Kidney (tissue), 14 donors: Measurements from ENCODE around the gene TMEM40. TPM values are rescaled to one million over a fixed set of nuclear protein-coding genes. Genes with fewer than 3 reads are reported as not detected.

ENCODE experiments used
- DNase-seq, 5 donors: peaks; one replicate each; pipeline ENCODE4 v3.0.0-alpha.2; 2013 to 2020
- FAIRE-seq: peaks from 2 replicates; lab custom pipeline; 2012; peaks lifted over from hg19 to GRCh38; lab: Jason Lieb, UNC
- H3K27ac ChIP-seq, 2 donors: one replicate each; pipeline ENCODE4 v1.7.0; 2013; ENCODE audit warnings: low read depth in 2 of 2, low read length in 2 of 2, inconsistent platforms in 1 of 2
- H3K27me3 ChIP-seq: one replicate; pipeline ENCODE4 v1.7.1; 2013; ENCODE audit warnings: low read length, inconsistent platforms; ENCODE audit not compliant: control insufficient read depth, insufficient read depth
- H3K36me3 ChIP-seq, 3 donors: one replicate each; pipeline versions ENCODE4 v1.7.0 to v1.7.1; 2013; ENCODE audit warnings: low read length in 3 of 3, control low read depth in 1 of 3, inconsistent platforms in 1 of 3; ENCODE audit not compliant: insufficient read depth in 3 of 3, control insufficient read depth in 2 of 3
- H3K4me1 ChIP-seq, 3 donors: one replicate each; pipeline versions ENCODE4 v1.7.0 to v1.7.1; 2013; ENCODE audit warnings: low read length in 3 of 3, inconsistent platforms in 1 of 3, low read depth in 1 of 3; ENCODE audit not compliant: control insufficient read depth in 2 of 3, insufficient read depth in 2 of 3
- H3K4me3 ChIP-seq, 3 donors: one replicate each; pipeline versions ENCODE4 v1.7.0 to v1.8.1; 2013; ENCODE audit warnings: low read length in 3 of 3, control low read depth in 1 of 3, inconsistent platforms in 1 of 3
- H3K9ac ChIP-seq, 3 donors: one replicate each; pipeline versions ENCODE4 v1.7.0 to v1.7.1; 2013; ENCODE audit warnings: low read length in 3 of 3, control low read depth in 1 of 3, inconsistent platforms in 1 of 3
- H3K9me3 ChIP-seq, 3 donors: one replicate each; pipeline versions ENCODE4 v1.7.0 to v1.7.1; 2013; ENCODE audit warnings: low read length in 3 of 3, control low read depth in 1 of 3, inconsistent platforms in 1 of 3; ENCODE audit not compliant: control insufficient read depth in 2 of 3, insufficient read depth in 1 of 3
- CTCF ChIP-seq: IDR thresholded peaks from 3 replicates; pipeline ENCODE4 v1.5.1; 2012; ENCODE audit warnings: mild to moderate bottlenecking, moderate library complexity, borderline replicate concordance; ENCODE audit not compliant: insufficient read depth; ENCODE audit errors: extremely low read depth
- intact Hi-C: fragments of 100-400 bp; cut with DNase I; formaldehyde crosslinking; loops from one replicate; pipeline ENCODE4 v1.11.1; 2022
- polyA plus RNA-seq: library from polyadenylated mRNA; stranded (reverse); fragments of 350-450 nt; fragmentation: Illumina TruSeq; extraction: RNeasy Lipid Tissue Mini Kit (QIAGEN cat#74804); gene quantifications from one replicate; pipeline ENCODE4 v1.2.3, GENCODE V29; 2014; ENCODE audit warnings: low read depth, low replicate concordance; ENCODE audit not compliant: insufficient read depth
- total RNA-seq: library from RNA; stranded (reverse); fragmentation: NEBNext Ultra II Directional; extraction: Animal tissue kit (Norgen Biotek cat#: 25700); gene quantifications from one replicate; pipeline ENCODE4 v1.2.1, GENCODE V29; 2021
- donor health status: control.
- donor health status: control.
- donor health status: control.
- donor health status: control.
- donor health status: control.
- donor health status: DM: yes; HTN: yes; CAD: no.
- donor health status: Normal renal cell carcinoma (clear cell type).

The TMEM40 gene
- total and polyA plus RNA-seq, 2 donors from 2014 or later, result 0.52 TPM; not detected in 1

- Histone ChIP-seq H3K27me3 (no peaks in the 10 kb centered on the region), H3K27ac (no peak overlapping the region), H3K36me3 (no peaks in the 10 kb centered on the region), H3K4me3 (no peak overlapping the region), H3K9ac (no peak overlapping the region), H3K9me3 (no peaks in the 10 kb centered on the region), H3K4me1 (peaks cover 0 to 5% (median 2%) of the 10 kb centered on the region in 3 donors)
- intact Hi-C loops, result no loop called here
- FAIRE-seq, result no peak
- DNase-seq, result no peak
- TF ChIP-seq CTCF, result no peak
These were observed 2.9 kb downstream of the TMEM40 start for GRCh38 chr3:12756175-12756574.

- no peak overlapping the region for H3K27ac ChIP-seq
- DNase-seq, result no peak
- H3K4me1 ChIP-seq, result peaks cover 0 to 5% (median 2%) of the 10 kb centered on the region in 3 donors
- TF ChIP-seq CTCF, result no peak
- H3K27me3 ChIP-seq, result no peaks in the 10 kb centered on the region
- intact Hi-C loops, result no loop called here
- H3K4me3 ChIP-seq, result no peak overlapping the region
- no peak for FAIRE-seq
- no peaks in the 10 kb centered on the region for H3K9me3 ChIP-seq
- no peak overlapping the region for H3K9ac ChIP-seq
- no peaks in the 10 kb centered on the region for H3K36me3 ChIP-seq
These were observed 3.3 kb downstream of the TMEM40 start for GRCh38 chr3:12755754-12756153.

DNA sequence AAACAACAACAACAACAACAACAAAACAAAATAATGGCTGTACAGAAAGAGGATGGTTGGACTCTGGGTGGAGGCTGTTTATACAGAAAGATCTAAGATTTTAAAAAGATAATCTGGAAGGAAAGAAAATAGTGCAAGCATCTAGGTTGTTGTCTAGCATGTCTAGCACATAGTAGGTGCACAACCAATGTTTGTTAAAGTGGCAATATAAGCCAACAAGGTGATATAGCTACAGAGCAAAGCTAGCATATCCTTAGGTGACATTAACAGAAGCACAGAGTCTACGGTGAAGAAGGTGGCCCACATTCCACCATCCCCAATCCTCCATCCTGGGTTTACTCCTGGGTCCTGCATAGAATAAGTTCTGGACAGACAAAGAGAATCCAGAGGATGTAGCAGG, 4.7 kb downstream of the TMEM40 start:
- no peak for TF ChIP-seq CTCF
- no peak for FAIRE-seq

More for the DNA sequence above, 4.7 kb downstream of the TMEM40 start:
- H3K4me1 ChIP-seq, result peaks cover 0 to 5% (median 2%) of the 10 kb centered on the region in 3 donors
- no peak overlapping the region for H3K9ac ChIP-seq
- H3K27ac ChIP-seq, result no peak overlapping the region
- DNase-seq, result no peak
- H3K36me3 ChIP-seq, result no peaks in the 10 kb centered on the region
- H3K9me3 ChIP-seq, result no peaks in the 10 kb centered on the region
- intact Hi-C loops, result no loop called here
- no peak overlapping the region for H3K4me3 ChIP-seq
- H3K27me3 ChIP-seq, result no peaks in the 10 kb centered on the region
